ENCODE measurements around the gene CTPS2. TPM values are rescaled to one million over a fixed set of nuclear protein-coding genes. Genes with fewer than 3 reads are reported as not detected.

Gene CTPS2
- total and polyA plus RNA-seq, 2 donors (not counting 3 experiments of a cell fraction or from before 2014, with no cell fraction given), result 7.4 to 15.7 TPM

- DNase-seq (ENCODE audit: low read depth, low spot score) (no peak), FAIRE-seq (no peak)
- POLR2A ChIA-PET, result no interaction called here
- BruUV-seq (replicated peaks), result no TSS peak
- Histone ChIP-seq H3K79me2 (ENCODE audit: control insufficient read depth, insufficient read depth, low read length) (no peaks in the 10 kb centered on the region), H3K4me1 (ENCODE audit: control insufficient read depth, extremely low read depth, insufficient read depth, low read length) (no peaks in the 10 kb centered on the region), H3K9me1 (replicated peaks; ENCODE audit: control insufficient read depth, extremely low read depth, insufficient read depth, low read length) (no peaks in the 10 kb centered on the region), H3K27me3 (ENCODE audit: control insufficient read depth in 2 of 2, insufficient read depth in 2 of 2, low read length in 2 of 2) (no peaks in the 10 kb centered on the region), H3K9ac (replicated peaks; ENCODE audit: extremely low read depth, insufficient read depth, low read length) (no peak overlapping the region), H3K4me3 (replicated peaks in 1 of 3; ENCODE audit: insufficient read depth in 1 of 3, low read depth in 1 of 3, low read length in 3 of 3) (no peak overlapping the region), H3K27ac (ENCODE audit: insufficient read depth, low read depth, low read length) (no peak overlapping the region), H3K9me3 (replicated peaks; ENCODE audit: control insufficient read depth, insufficient read depth, low read length) (no peaks in the 10 kb centered on the region), H2AFZ (ENCODE audit: low read depth, low read length) (no peak overlapping the region), H3K4me2 (ENCODE audit: insufficient read depth, low read length) (no peak overlapping the region), H3K36me3 (ENCODE audit: control insufficient read depth in 2 of 2, extremely low read depth in 1 of 2, insufficient read depth in 2 of 2, low read length in 2 of 2) (peaks cover 0 to 15% of the 10 kb centered on the region in 2 experiments), H4K20me1 (replicated peaks; ENCODE audit: control insufficient read depth, extremely low read depth, insufficient read depth, low read length) (no peaks in the 10 kb centered on the region)
- TF ChIP-seq FOS (IDR thresholded peaks at IDR 0.05; ENCODE audit: borderline replicate concordance, insufficient read depth, low read length), result no peak
- no peak for TF ChIP-seq MYC (IDR thresholded peaks at IDR 0.05; ENCODE audit: low read depth, low read length)
- no peak for TF ChIP-seq JUN (IDR thresholded peaks at IDR 0.05; ENCODE audit: borderline replicate concordance, insufficient read depth, insufficient read length, low read depth)
- no peak for TF ChIP-seq GATA2 (IDR thresholded peaks at IDR 0.05; ENCODE audit: insufficient read depth, insufficient read length, low read depth, low read length)
- TF ChIP-seq POLR2AphosphoS5 (IDR thresholded peaks at IDR 0.05; ENCODE audit: insufficient read depth, low read depth, low read length), result no peak
- no peak for TF ChIP-seq MAX (IDR thresholded peaks at IDR 0.05; ENCODE audit: insufficient read depth, insufficient read length)
- TF ChIP-seq EZH2 (IDR thresholded peaks at IDR 0.05; ENCODE audit: borderline replicate concordance, low read depth, low read length, severe bottlenecking), result no peak
- TF ChIP-seq POLR2A (IDR thresholded peaks at IDR 0.05; ENCODE audit: low read depth, low read length), result no peak
- no peak for TF ChIP-seq CTCF (IDR thresholded peaks at IDR 0.05; ENCODE audit: extremely low read depth in 1 of 2, insufficient read depth in 1 of 2, low read depth in 1 of 2, low read length in 2 of 2)
- dilution Hi-C loops (cut with MboI; ENCODE audit: extremely low pct_ligation_motif_present, low sequenced_read_pairs) (no loop called here), intact Hi-C loops (cut with micrococcal nuclease) (no loop called here)
- CTCF ChIA-PET, result no interaction called here
These were observed 36.0 kb upstream of the CTPS2 start for GRCh38 chrX:16748425-16748824.

Data from endothelial cell of umbilical vein (primary cell).